GM18951 (cell line): Measurements from ENCODE around the gene PTTG1IP2.

Experiments used
- POLR2A ChIP-seq: IDR thresholded peaks from 4 replicates; pipeline ENCODE4 v1.6.1; 2011; ENCODE audit warnings: mild to moderate bottlenecking; ENCODE audit not compliant: insufficient read length, insufficient read depth; ENCODE audit errors: extremely low read depth
- in situ Hi-C: fragments of 300-500 bp; cut with MboI; formaldehyde crosslinking; loops from one replicate; pipeline ENCODE4 v1.12.0; 2022; ENCODE audit warnings: low sequenced_read_pairs, mixed read lengths, inconsistent platforms; ENCODE audit not compliant: unreplicated experiment

The PTTG1IP2 gene

DNA sequence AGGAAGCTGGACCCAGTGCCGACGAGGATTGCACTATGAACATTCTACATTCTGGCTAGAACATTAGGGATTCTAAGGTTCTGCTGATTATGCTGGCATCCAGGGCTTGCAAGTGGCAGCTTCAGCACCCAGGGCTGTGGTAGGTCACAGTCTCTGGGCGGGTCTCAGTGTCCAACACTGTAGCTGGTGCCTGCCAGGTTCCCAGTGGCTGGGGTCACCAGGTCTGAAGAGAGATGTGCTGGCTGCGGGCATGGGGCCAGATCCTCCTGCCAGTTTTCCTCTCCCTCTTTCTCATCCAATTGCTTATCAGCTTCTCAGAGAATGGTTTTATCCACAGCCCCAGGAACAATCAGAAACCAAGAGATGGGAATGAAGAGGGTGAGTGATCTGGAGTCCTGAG lies at the start of gene PTTG1IP2:
PTTG1IP2 (plus strand) TSS at position 86 of the 400 bp plus-strand sequence; CDS start at position 234, 148 bp downstream.
- in situ Hi-C loops = loop anchor here (25.0 kb wide), 1 partner anchor 568 kb away; no protein-coding TSS in a partner anchor
- TF ChIP-seq POLR2A = no peak

DNA sequence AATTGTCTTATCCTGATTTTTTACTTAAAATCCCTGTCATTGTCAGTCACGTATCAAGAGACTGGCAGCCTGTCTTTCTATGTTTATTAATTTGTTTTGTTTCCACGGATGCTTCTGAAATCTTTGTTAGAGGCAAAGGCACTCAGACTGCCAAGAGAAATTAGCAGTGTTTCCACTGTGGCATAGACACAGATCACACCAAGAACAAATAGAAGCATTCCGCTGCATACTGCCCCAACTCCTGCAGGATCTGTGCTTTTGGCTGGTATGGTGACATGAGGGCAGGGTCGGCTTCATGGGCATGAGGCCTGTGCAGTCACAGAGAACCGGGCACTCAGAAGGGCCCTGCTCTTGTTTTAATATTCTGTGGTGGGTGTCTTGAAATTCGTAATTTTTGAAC lies 47.8 kb upstream of the PTTG1IP2 start:
- in situ Hi-C loops = loop anchor here (25.0 kb wide), 2 partner anchors 159 to 259 kb away; partner anchors contain the start of gene STEAP1
- TF ChIP-seq POLR2A = no peak

DNA sequence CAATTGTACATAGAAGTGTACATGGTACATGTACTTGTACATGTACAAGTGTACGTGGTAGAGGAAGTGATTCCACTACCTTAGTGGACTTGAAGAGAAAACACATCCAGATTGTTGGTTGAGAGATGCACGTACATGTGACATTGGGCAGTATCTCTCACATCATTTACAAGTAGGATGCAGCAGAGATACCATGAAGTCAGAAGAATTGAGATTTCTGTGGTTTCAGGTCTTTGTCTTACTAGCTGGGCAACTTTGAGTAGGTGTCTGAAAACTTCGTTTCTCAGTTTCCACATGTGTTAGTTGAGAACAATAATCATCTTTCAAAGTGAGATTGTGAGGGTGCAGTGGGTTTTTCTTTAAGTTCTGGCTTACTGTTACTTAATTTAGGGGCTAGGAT lies 44.7 kb upstream of the PTTG1IP2 start:
- in situ Hi-C loops = loop anchor here (25.0 kb wide), 2 partner anchors 162 to 262 kb away; partner anchors contain the start of gene STEAP1
- TF ChIP-seq POLR2A = no peak

DNA sequence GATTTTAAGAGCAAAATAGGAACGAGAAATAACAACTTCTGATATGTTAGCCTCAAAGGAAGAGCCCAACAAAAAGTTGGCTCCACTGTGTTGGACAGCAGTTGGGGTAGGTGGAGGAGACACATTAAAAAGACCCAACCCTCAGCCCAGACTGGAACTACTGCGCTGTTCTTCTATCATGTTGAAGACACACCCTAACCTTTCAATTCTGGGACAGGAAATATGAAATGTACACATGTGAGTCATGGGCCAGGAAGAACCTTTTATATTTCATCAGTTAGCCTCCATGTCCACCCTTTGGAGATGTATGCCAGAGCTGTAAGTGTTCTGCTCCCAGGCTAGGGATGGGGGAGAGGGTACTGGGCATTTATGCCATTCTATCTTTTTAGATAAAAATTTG lies 44.1 kb upstream of the PTTG1IP2 start:
- in situ Hi-C loops = no loop called here

DNA sequence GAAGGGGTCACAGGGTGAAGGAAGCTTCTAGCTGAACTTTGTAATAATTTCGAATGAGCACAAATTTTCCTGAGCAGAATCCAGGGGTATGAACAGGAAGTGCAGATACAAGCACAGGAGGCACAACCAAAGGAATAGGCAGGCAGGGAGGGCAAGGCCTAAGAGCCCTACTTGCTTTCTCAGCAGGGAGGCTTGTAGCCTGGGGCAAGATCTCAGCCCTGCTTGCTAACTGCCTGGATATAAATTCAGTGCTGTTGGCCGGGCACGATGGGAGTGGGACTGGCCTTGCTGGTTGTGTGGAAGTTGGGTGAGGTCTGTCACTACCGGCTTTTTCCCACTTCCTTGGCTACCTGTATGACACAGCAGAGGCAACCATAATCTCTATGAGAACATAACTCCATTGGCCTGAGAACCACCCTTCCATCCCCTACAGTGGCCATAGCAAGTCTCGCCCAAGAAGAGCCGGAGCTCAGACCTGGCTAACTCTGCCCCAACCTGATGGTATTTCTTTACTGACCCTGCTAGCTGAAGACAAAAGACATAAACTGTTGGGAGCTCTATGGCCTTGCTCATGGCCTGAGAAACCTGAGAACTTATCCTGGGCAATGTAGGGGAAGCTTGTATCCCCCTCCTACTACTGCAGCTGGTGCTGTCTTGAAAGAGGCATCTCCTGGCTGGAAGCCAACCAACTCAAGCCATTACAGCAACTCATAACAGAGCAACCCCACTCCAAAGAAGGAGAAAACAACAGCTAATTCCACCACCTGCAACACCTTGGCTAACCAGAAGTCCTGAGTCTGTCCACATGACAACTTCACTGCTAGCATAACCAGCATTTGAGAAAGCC lies 38.6 kb upstream of the PTTG1IP2 start:
- no peak for TF ChIP-seq POLR2A
- in situ Hi-C loops = no loop called here

More for the DNA sequence above, 44.1 kb upstream of the PTTG1IP2 start:
- TF ChIP-seq POLR2A = no peak

DNA sequence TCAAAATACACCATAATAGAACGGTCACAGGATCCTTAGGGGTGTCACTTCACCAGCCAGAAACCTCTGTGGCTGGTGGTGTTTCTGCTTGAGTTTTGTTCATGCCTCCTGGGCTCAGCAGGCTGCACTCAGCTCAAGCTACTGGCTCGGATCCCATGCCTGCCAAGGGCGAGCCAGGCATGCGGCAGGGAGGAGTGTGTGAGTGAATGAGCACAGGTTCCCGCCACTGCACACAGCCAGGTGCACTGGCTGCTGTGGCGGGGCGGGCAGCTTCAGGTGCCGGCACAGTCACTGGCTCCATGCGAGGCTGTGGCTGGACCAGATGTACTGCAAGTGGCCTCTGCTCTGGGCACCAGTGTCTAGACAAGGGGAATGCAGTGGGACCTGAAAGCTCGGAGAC lies 36.7 kb upstream of the PTTG1IP2 start:
- in situ Hi-C loops = no loop called here
- TF ChIP-seq POLR2A = no peak

DNA sequence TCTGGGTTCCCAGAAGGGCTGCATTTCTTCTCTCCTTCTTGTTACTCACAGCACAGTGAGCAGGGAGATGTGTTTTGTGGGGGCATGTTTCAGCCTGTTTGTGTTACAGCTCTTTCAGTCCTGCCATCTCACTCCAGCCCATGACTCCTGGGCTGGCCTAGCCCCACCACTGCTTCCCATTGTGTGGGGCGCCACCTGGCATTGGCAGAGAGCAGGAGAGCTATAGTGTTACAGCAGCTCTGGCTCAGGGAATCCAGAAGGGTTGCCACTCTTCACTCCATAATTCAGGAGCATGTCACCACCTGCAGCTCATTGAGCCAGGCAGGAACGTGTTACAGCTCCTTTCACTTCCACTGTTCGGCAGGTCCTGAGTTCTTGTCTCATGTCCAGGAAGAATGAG lies 36.2 kb upstream of the PTTG1IP2 start:
- no peak for TF ChIP-seq POLR2A
- in situ Hi-C loops = no loop called here

DNA sequence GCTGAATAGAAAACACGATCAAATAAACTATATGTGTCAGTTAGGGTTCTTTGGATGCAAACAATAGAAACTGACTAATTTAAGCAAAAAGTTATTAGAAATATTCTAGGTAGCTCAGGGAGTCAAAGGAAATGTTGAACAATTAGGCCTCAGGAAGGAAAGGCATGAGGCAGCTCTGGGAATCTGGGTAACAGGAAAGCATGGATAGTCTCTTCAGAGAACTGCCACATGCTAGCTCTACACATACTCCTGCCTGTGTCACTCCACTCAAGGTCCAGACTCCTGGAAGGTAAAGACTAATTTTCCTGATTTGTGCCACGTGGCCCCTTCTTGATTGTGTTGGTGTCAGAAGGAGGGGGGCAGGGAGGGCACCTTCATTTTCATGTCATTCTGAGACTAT lies 23.8 kb upstream of the PTTG1IP2 start:
- in situ Hi-C loops = no loop called here
- TF ChIP-seq POLR2A = no peak

DNA sequence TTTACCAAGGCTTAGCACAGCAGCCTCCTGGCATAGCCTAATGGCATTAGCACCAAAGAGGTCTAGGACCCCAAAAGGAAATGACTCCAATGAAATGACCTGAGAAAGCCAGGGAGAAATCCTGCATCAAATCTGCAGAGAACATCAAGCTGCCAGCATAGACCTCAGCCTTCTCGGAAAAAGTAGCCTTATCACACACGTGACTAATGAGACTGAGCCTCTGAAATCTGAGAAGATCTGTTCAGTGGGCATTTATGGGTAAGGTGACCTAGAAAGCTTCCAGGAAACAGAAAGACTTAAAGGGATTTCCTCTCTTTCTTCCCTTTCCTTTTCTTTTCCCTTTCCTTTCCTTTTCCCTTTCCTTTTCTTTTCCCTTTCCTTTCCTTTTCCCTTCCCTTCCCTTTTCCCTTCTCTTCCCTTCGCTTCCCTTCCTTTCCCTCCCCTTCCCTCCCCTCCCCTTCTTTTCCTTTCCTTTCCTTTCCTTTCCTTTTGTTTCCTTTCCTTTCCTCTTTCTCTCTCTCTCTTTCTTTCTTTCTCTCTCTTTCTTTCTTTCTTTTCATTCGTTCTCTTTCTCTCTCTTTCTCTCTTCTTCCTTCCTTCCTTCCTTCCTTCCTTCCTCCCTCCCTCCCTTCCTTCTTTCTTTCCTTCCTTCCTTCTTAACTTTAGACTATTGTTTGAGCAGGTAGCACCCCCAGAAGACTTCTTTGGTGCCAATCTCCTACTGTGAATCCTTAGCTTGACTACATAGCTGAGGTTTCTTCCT lies 23.1 kb upstream of the PTTG1IP2 start:
- TF ChIP-seq POLR2A = no peak
- in situ Hi-C loops = no loop called here

DNA sequence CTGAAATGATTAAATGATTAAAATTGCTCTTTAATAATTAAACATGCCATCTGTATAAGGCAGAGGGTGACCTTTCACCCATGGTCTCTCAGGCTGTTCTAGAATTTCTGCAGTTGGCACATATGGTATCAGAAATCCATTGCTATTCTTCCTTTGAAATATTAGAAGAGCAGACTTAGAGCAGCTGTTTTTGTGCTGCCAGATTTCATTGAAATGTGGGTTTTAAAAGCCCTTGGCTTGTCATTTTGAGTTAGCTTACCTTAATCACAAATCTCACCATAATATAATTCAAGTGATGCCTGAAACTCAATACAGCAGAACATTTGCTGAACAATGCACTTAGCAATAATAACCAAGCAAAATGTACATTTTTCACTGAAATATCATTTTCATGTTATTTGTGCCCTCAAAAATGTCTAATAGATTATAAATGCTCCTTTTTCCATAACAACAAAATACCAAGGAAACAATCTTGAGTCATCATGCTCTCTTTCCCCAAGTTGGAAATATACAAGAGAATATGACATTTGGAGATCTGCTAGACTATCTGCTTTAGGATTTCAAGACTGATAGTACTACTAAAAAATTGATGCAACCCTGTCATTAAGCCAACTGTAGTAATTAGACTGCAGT lies 16.1 kb upstream of the PTTG1IP2 start:
- no peak for TF ChIP-seq POLR2A
- in situ Hi-C loops = loop anchor here (10.0 to 25.0 kb wide), 2 partner anchors 171 to 584 kb away; no protein-coding TSS in a partner anchor

DNA sequence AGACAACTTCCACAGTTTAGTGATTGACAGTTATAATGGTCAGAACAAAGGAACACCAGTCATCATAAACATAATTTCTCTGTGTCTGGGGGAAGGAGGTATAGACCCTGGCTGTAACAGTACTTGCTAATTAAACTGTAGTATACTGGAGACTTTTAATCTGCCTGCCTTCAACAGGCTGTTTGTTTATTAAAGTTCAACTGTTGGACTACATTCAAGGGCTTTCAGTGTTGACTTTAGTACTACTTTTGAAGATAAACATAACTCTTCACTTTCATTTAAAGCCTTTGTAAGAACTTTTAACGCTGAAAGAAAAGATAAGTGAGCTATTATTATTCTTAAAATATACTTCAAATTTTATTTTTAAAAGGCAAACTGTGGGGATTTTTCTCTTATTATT lies 15.5 kb upstream of the PTTG1IP2 start:
- no peak for TF ChIP-seq POLR2A
- in situ Hi-C loops = loop anchor here (10.0 to 25.0 kb wide), 2 partner anchors 171 to 583 kb away; no protein-coding TSS in a partner anchor

DNA sequence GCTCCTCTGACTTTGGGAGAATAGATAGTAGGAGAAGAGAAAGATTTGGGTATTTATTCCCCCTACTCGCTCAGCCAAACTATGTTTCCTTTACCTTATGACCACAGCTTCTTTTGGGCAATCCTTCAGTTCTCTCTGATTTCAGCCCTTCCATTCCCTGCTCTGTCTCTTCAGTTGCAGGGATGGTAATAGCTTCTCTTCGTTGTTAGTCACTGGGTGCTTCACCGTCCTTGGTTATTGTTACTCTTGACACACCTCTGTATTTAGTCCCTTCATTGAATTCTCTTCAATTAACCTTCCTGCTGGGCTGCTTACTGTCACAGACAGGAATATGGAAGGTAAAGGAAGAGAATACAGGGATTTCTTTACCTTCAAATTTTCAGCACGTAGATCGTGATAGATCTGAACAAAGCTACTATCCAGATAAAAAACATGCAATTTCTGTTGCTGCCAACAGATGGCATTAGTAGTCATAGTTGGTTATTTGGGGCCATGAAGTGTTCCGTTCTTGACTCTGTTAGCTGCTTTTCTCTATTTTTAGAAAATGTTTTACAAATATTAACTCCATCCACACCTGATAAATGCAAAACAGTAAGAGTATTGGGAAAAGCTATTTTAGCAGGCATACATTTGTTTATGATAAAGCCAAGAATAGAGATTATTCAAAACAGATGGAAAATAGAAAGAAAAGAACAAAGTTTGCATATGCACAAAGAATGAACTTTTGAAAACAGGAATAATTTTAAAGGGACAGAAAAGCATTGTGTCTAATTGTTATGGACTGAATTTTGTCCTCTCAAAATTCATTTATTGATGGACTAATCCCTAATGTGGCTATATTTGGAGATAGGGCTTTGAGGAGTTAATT lies 14.0 kb upstream of the PTTG1IP2 start:
- in situ Hi-C loops = loop anchor here (10.0 to 25.0 kb wide), 2 partner anchors 169 to 582 kb away; no protein-coding TSS in a partner anchor
- no peak for TF ChIP-seq POLR2A

DNA sequence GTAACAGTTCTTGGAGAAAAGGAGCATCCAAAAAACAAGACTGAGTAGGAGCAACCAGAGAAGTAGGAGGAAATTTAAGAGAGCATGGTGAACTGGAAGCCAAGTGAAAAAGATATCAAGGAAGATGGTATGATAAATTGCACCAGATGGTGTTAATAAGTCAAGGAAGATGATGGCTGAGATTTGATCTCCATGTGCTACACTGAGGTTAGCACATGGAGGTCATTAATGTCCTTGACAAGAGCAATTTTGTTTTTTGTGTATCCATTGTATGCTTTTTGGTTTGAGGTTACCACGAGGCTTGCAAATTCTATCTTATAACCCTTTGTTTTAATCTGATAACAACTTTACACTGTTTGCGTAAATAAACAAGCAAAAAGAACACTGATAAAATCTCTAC lies 11.3 kb upstream of the PTTG1IP2 start:
- TF ChIP-seq POLR2A = no peak
- in situ Hi-C loops = loop anchor here (10.0 to 25.0 kb wide), 2 partner anchors 167 to 579 kb away; no protein-coding TSS in a partner anchor
